ENCODE measurements around the gene LY6G6F.

Gene LY6G6F

DNA sequence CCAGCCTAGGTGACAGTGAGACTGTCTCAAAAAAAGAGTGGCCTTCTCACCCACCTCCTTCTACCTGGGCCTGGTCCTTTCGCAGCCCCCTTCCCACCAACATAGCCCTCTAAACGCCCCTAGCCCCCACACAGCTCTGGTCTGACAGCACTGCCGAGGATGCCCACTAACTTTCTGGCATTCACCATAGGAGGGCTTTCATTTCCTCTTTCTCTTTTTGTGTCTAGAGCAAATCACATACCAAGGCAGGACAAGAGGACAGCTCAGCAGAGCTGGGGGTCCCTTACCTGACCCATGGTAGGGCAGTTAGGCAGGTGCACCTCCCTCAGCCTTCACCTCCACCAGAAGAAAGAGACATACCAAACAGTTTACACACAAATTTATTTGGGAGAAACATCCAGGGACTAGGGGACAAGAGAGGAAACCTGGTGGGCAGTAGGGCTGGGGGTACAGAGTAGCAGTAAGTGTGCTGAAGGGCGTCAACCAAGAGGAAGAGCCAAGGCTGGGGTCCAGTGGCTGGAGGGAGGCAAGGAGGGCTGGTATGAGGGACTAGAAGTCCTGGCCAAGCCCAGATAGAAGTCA, 30.3 kb upstream of the LY6G6F start:
- in situ Hi-C loops (cut with MboI; ENCODE audit: low sequenced_read_pairs): no loop called here

DNA sequence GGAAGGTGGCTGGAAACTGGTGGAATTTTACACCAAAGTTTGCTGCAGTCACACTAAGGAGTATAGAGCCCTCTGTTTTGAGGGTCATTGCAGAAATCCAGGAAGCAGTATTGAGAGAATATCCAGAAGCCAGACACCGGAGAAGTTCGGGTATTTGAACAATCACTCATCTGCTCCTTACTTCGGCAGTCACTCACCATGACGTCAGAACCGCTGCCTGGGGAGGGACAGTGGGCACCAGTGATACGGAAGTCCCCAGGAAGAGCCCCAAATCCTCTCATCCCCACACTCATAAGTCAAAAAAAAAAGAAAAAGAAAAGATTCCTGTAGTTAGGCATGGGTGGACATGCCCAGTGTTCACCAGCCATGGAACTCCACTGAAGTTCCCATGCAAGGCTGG, 29.8 kb upstream of the LY6G6F start:
- in situ Hi-C loops (cut with MboI; ENCODE audit: low sequenced_read_pairs): no loop called here

DNA sequence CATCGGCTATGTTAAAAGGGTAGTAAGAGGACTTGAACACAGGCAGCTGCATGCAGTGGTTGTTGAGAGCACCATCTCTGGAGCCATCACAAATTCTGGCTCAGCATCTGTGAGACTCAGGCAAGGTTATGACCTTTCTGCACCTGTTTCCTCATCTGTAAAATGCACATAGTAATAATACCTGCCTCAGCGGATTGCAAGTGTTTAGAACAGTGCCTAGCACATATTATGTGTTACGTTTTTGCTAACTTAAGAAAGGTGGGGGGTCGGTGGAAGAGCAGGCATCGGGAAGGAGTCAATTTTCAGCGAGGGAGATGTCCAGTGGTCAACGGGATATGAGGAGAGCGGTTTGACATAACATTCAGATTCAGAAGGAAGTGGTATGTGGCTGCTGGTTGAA, 28.7 kb upstream of the LY6G6F start:
- in situ Hi-C loops (cut with MboI; ENCODE audit: low sequenced_read_pairs): no loop called here

DNA sequence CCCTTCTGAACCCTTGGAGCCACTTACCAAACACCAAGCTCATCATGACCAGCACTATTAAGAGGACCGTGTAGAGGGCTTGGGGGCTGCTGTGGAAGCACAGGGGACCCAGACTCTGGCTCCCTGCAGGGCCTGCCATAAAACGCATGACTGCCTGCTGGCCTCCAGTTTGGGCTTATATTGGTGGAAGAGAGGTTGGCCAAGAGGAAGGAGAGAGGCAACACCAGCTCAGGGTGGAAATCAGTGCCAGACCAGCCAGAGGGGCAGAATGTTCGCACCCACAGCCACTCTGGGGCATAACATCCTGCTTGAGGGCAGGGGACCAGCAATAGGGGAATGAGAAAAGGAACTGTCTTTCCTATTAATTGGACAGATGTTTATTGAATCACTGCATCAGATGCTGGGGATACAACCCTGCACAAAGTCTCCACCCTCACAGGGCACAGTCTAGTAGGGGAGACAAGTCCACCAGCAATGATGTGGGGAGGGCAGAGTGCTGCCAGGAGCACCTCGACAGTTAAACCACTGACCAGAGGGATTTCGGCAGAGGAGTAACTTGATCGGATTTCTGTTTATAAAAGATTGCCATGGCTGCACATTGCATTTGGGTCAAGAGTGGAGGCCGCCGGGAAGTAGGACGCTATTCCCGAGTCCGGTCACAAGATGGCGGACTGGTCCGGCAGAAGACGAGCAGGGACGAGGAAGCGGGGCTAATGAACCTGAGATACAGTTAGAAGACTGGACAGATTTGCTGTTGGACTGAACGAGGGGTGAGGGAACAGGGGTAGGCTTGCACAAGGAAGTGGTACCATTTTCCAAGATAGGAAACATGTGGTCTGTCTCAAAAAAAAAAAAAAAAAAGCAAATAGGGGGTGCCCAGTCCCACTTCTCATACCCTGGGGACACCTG, 26.2 kb upstream of the LY6G6F start, which contains the start of gene LY6G5C:
TSS of gene LY6G5C (minus strand) at position 842 of the 909 bp plus-strand sequence. CDS start at position 148, 694 bp downstream.
- in situ Hi-C loops (cut with MboI; ENCODE audit: low sequenced_read_pairs): no loop called here

DNA sequence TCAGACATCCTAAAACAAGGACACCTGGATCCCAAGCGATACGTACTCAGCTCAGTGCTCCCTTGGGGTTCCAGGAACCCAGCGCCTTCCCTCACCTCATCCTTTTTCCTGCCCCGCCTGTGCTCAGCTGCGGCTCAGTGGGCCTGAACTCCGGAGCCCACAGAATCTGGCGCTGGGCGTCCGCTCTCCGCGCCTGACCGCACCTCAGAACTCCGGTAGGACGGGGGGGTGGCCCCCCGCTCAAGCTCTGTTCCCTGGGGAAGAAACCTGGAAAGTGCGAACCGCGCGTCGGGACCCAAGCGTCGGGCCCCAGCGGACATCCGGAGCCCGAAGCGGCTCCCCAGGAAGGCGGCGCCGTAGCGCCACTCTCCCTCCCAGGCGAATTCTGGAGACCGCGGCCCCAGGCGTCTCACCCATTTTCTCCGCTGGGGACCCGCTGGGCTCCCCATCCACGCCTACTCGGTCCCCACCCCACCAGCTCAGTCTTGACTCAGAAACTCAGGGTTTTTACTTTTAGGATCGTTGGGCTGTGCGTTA, 25.5 kb upstream of the LY6G6F start:
- in situ Hi-C loops (cut with MboI; ENCODE audit: low sequenced_read_pairs): no loop called here

DNA sequence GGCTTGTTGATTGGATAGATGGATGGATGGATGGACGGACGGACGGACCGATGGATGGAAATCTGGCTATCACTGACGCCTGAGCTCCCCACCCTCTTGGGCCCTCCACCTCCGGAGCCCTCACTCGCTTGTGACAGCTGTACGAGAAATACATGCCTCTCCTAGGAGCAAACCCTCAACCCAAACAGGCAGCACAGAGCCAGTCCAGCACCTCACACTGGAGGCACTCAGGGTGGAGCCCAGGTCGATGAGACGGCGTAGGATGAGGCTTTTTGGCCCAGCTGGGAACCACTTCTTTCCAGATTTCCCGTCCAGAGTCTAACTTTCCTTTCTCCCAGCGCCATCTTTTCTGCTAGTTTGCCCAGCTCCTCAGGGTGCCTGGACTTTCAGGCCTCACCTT, 23.1 kb upstream of the LY6G6F start:
- in situ Hi-C loops (cut with MboI; ENCODE audit: low sequenced_read_pairs): no loop called here

DNA sequence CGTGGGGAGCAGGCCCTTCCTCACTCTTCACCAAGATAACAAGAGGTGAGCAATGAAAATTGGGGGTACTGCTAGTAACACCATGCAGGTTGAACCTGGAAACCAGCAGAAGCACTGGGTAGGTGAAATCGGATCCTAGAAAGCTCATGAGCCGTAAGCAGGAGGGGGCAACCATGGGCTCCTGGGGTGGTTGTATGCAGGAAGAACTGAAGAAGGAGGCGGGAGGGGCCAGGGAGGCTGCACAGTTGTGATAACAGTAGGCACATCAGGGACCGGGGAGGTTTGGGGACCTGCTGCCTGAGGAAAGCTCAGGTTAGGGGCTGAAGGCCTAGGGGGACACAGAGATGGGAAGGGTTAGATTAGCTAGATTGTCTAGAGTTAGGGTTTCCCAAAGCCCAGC, 20.2 kb upstream of the LY6G6F start:
- in situ Hi-C loops (cut with MboI; ENCODE audit: low sequenced_read_pairs): no loop called here

DNA sequence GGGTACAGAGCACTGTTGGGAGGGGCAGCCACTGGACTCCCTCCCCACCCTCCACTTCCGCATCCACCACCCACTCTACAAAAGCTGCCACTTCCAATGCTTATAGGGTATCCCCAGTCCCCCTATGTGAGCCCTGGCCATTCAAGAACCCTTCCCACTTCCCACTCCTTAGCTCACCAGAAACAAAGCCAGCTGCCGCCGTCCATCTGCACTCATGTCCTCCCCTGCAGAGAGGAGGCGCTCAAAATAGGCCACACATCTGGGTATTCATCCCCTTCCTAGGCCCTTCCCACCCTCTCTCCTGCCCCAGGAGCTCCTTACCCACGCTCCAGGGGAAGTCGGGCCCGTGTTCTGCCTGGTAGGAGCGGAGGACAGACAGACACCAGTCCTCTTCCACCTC, 19.3 kb upstream of the LY6G6F start:
- in situ Hi-C loops (cut with MboI; ENCODE audit: low sequenced_read_pairs): no loop called here

DNA sequence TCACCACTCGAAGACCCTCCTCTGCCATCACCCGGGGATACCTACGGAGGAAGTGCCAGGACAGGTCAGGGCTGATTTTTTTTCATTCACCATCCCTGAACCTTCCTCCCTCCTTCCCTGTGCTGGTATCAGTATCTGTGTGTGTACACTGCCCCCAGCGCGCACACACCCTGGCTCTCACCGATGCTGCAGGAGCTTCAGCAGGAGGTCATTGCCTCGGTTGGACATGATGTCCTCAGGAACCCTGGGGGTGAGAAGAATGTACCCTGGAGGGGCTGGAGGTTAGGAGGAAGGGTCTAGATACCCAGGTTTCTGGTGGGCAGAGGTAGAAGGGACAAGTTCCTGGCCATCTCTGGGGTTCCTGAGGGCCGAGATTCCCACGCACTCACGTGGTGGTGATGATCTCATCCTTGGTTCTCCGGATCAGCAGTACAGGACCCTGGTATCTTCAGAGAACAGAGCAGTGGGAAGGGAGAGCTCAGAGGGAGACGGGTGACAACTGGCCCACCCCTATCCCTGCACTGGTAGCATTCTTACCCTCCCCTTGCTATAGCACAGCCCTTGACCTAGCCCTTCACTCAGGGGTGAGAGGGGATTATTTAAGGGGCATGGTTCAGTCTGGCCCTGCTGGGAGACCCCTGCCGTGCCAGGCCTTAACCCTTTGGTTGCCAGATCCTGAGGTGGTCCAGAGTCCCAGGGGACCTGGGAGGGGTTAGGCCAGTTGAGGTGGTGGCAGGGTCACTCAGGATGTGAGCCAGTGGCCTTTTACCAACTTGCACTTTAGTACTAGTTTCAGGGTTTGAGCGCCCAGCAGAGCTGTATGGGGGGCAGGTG, 18.6 kb upstream of the LY6G6F start:
- in situ Hi-C loops (cut with MboI; ENCODE audit: low sequenced_read_pairs): no loop called here

DNA sequence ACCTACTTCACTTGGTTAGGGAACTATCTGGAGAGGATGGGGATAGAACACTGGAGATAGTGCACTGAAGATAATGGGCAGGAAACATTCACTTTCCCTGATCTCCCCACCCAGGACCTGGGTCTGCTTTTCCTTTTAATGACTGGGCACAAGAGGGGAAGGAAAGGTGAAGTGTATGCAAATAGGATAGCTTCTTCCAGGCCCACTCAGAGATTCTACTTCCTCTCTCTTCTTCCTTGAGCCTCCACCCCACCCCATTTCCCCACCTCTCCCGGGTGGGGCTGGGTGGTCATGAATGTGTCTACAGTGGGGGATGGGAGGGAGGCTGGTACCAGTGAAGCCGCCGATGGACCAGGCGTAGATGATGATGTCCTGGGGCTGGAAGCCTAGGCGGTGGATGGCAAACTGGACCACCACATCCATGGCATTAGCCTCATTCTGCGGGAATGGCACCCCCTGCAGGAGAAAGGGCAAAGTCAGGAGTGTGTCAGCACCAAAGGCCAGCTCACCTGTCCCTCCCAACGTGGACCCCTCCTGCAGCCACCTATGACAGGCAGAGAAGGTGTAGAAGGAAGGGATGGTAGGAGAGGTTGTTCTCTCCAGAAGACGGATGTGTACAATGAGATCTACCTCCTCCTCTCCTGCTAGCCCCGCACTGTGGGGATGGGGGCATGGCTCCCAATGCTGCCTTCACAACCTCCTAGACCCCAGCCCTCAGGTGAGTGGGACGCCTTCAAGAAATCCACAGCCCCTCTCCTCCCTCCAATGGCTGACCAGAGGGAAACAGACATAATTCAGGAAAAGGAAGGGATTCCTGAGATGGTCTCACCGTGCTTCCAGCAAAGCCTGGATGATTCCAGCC, 17.2 kb upstream of the LY6G6F start:
- in situ Hi-C loops (cut with MboI; ENCODE audit: low sequenced_read_pairs): no loop called here

DNA sequence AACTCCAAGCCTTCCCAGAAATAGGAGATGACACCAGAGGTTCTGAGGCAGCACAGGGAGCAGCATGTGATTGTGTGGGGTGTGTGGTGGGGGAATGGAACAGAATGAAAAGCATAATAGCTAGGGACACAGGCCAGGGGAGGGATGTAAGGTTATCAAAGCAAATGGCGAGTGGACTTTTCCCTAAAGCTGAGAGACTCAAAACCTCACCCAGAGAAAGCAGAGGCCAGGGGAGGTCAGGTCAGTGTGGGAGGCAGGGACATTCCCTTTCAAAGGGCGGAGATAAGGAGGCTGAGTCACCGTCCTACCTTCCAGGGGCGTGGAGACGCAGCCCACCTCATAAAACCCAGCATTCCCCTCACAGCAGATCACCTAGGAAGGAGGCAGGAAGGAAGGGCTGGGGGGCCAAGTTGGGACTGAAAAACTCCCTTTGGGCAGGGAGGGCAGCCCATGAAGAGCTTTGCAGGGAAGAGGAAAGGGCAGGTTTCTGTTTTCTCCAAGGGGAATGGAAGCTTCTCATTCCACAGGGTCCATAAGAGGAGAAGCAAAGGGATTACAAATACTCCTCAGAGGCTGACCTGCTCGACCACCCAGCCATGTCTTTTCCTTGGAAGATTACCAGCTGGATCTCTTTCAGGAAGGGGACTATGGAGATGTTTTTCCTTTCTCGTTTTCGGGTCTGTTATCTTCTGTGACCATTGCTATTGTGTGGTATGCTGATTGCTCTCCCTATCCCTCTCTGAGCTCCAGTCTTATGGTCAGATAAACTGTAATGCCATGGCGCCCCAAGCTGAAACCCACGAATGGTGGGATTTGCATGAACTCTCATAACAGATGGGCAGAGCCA, 16.2 kb upstream of the LY6G6F start:
- in situ Hi-C loops (cut with MboI; ENCODE audit: low sequenced_read_pairs): no loop called here

DNA sequence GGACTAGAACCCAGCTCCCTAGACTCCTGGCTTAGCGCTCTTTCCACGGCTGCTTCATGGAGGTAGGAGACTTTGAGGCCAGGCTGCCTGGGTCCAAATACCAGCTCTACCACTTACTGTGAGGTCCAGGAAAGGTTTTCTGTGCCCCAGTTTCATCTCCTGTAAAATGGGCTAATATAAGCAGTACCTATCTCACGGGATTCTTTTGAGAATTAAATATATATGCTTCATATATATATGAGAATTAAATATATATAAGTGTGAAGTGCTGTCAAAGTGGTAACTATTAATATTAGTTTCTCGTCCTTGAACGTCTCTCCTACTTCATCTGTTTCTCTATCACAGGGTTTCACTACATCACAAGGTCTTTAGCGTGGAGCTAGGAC, 15.6 kb upstream of the LY6G6F start:
- in situ Hi-C loops (cut with MboI; ENCODE audit: low sequenced_read_pairs): no loop called here

DNA sequence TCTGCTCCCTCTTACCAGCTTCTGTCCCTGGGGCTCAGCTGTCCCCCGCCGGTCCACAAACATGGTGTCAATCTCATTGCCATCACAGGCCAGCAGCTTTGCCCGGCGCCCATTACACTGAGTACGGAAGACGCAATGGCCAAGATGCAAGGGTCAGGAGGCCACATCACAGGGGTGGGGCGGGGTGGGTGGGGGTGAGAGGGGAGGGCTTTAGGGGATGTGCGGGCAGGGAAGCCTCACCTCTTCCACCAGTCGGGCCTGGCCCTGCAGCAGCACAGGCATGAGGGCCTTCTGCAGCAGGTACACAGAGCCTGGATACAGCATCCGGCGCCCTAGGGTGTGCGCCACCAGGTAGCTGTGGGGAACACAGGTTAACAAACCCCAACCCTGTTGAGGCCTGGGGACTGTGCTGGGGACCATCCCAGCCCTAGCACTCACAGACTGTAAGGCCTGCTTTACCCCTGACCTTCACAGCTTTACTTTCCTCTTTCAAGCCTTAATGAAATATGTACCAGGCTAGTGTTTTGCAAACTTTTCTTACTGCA, 15.0 kb upstream of the LY6G6F start:
- in situ Hi-C loops (cut with MboI; ENCODE audit: low sequenced_read_pairs): no loop called here

DNA sequence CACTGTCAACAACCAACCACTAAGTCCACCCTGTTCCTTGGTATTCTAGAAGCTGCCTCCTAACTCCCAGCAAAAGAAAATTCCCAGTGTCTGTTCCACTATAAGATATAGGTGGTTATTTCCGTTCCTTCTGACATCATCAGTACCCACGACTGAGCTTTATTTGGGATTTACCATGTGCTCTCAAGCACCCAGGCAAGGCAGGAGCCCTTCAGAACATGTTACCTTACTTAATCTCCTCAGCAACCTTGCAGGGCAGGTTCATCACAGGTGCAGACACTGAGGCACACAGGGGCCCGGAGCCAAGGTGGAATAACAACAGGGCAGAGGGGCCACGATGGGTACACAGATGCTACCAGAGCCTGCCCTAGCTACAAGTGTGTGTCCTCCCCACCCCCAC, 14.3 kb upstream of the LY6G6F start:
- in situ Hi-C loops (cut with MboI; ENCODE audit: low sequenced_read_pairs): no loop called here

DNA sequence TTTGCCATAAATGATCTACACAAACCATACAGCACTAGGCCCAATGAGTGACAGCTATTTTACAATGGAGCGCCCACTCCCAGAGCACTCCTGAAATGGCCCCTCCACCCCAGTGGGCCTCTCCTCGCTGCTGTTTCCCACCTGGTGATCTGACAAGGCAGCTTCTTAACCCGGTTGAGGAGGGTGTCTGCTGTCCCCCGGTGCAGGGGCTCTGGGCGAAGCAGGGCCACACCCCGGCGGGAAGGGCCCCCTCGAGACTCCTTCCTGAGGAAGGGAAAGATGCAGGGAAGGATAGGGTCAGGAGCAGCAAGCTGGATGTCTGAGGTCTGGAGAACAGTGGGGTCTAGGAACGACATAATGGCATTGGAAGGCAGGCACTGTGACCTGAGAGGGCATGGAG, 13.8 kb upstream of the LY6G6F start:
- in situ Hi-C loops (cut with MboI; ENCODE audit: low sequenced_read_pairs): no loop called here

DNA sequence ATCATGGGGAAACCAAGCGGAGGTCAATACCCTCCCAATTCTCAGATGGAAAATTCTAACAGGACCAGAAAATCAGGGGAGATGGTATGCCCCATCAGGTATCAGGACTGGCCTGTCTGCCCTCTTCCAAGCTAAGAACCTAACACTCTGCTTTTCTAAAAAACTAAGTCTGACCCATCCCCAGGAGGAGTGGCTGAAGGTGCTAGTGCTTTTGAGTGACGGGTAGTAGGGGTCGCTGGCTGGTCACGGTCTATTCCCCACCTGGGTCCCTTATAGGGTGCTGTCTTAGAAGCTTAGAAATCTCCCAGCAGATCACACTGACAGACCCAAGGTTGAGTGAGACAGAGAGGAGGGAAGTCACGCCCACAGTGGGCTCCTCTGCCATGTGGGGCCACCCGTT, 13.1 kb upstream of the LY6G6F start:
- in situ Hi-C loops (cut with MboI; ENCODE audit: low sequenced_read_pairs): no loop called here

DNA sequence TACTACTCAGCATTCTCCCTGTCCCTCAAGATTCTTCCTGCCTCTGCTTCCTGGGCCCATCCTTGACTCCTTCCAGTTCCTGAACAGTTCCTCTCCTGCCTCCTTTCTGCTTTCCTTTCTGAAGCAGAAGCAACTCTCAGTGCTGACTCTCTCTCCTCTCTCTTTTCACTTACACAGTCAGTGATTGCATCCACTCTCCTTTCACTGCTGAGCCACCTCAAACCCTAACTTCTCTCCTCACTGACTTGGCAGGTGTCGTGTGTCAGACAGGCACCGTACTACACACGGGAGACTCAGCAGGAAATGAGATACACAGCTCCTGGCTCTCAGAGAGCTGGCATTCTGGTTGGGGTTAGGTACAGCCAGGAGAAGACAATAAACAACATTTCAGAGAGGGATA, 9.1 kb upstream of the LY6G6F start:
- in situ Hi-C loops (cut with MboI; ENCODE audit: low sequenced_read_pairs): no loop called here

DNA sequence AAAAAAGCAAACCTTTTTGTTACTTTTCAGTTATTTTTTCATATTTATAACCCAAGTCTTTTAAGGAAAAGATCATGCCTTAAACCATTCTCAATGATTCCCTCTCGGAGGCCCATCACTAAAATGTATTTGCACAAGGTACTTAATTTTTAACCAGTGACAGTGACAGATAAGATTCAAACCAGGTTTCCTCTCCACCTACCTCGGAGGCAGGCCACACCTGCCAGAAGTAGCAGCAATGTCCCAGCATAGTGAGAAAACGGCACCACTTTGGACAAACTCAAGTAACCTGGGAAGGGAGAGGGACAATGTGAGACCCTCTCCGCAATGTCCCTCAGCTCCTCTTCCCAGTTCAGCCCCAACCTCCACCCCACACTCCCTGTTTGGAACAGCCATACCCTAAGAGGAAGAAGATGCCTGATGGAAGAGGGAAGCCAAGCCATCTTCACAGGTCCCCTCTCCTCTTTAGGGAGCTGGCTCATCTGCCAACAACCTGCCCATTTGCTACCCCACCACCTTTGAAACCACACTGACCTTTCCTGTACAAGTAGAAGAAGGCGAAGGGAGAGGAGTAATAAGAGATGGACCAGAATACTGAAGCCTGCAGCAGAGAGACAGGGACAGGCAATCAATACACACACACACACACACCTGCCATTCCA, 5.8 kb upstream of the LY6G6F start:
- in situ Hi-C loops (cut with MboI; ENCODE audit: low sequenced_read_pairs): no loop called here

Measured in HL-60/S4 (cell line).